ENCODE measurements around the gene TGFBR3. TPM values are rescaled to one million over a fixed set of nuclear protein-coding genes. Genes with fewer than 3 reads are reported as not detected.
A peak's percentile ranks its signal among the peaks of the same experiment; 100 is the strongest.

The TGFBR3 gene
- total and polyA plus RNA-seq, 12 donors = 6.6 to 36.7 (median 24.3) TPM

- no peak for TF ChIP-seq CTCF (IDR thresholded peaks at IDR 0.05)
Measured at GRCh38 chr1:91753878-91754277, 132.1 kb downstream of the TGFBR3 start.

GRCh38 chr1:91752324-91752723, 133.6 kb downstream of the TGFBR3 start:
- peak overlapping the region in 6 of 10 donors; percentile 28 to 71 (median 62) for H3K27ac ChIP-seq
- H3K9me3 ChIP-seq = no peaks in the 10 kb centered on the region
- ATAC-seq = no peak
- WGBS, 2 donors = 74 to 80% methylated on average over 2 of the region's 2 CpGs
- DNase-seq = no peak
- intact Hi-C loops (cut with DNase I) = loop anchor here in 2 of 10 donors (5.0 to 10.0 kb wide), 2 partner anchors 35 to 132 kb away; partner anchors contain the start of gene TGFBR3 (in 1 of the 2)
- peaks cover 0 to 8% (median 0%) of the 10 kb centered on the region in 9 donors for H3K36me3 ChIP-seq
- no peak overlapping the region for H3K4me3 ChIP-seq
- no peak for TF ChIP-seq CTCF (IDR thresholded peaks at IDR 0.05)
- H3K27me3 ChIP-seq = no peaks in the 10 kb centered on the region
- peaks cover 6 to 72% (median 47%) of the 10 kb centered on the region in 9 donors for H3K4me1 ChIP-seq

More at GRCh38 chr1:91753878-91754277, 132.1 kb downstream of the TGFBR3 start:
- H3K36me3 ChIP-seq = peaks cover 0 to 10% (median 0%) of the 10 kb centered on the region in 9 donors
- H3K27me3 ChIP-seq = no peaks in the 10 kb centered on the region
- intact Hi-C loops (cut with DNase I) = loop anchor here in 2 of 10 donors (5.0 to 10.0 kb wide), 2 partner anchors 33 to 131 kb away; partner anchors contain the start of gene TGFBR3 (in 1 of the 2)
- H3K9me3 ChIP-seq = no peaks in the 10 kb centered on the region
- 93% methylated on average over 3 of the region's 3 CpGs for WGBS, 2 donors
- peak overlapping the region in 4 of 10 donors; percentile 11 to 71 (median 57) for H3K27ac ChIP-seq
- peaks cover 6 to 67% (median 45%) of the 10 kb centered on the region in 9 donors for H3K4me1 ChIP-seq
- no peak for DNase-seq
- H3K4me3 ChIP-seq = no peak overlapping the region
- ATAC-seq = no peak

- peak in 1 of 2 donors; percentile 63 for DNase-seq
- intact Hi-C loops (cut with DNase I) = loop anchor here in 2 of 10 donors (5.0 to 10.0 kb wide), 2 partner anchors 36 to 134 kb away; partner anchors contain the start of gene TGFBR3 (in 1 of the 2)
Measured at GRCh38 chr1:91751275-91751674, 134.7 kb downstream of the TGFBR3 start.

More at GRCh38 chr1:91751275-91751674, 134.7 kb downstream of the TGFBR3 start:
- ATAC-seq = peak; percentile 77 to 88 (median 83)
- no peak overlapping the region for H3K4me3 ChIP-seq
- peaks cover 0 to 9% (median 0%) of the 10 kb centered on the region in 11 donors for H3K9me3 ChIP-seq
- peak overlapping the region in 9 of 10 donors; percentile 11 to 71 (median 64) for H3K27ac ChIP-seq
- TF ChIP-seq CTCF (IDR thresholded peaks at IDR 0.05) = no peak
- peaks cover 6 to 82% (median 49%) of the 10 kb centered on the region in 9 donors for H3K4me1 ChIP-seq
- H3K27me3 ChIP-seq = no peaks in the 10 kb centered on the region
- peaks cover 0 to 4% (median 0%) of the 10 kb centered on the region in 9 donors for H3K36me3 ChIP-seq
- 16 to 26% methylated on average over 3 of the region's 3 CpGs for WGBS, 2 donors
